ENCODE results near the gene TTL.
"Not testable (repeated sequence)": the region's sequence is repeated elsewhere in the genome, so short reads cannot be mapped to it uniquely, and the experiment has no call there.

DNA sequence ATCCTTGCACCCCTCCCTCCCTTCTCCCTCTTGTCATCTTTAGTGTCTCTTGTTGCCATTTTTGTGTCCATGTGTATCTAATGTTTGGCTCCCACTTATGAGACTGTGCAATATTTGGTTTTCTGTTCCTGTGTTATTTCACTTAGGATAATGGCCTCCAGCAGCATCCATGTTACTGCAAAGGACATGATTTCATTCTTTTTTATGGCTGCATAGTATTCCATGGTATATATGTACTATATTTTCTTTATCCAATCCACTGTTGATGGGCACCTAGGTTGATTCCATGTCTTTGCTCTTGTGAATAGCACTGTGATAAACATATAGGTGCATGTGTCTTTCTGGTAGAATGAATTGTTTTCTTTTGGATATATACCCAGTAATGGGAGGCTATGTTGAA lies 54.7 kb downstream of the TTL start:
- TF ChIP-seq, protein P1, sequence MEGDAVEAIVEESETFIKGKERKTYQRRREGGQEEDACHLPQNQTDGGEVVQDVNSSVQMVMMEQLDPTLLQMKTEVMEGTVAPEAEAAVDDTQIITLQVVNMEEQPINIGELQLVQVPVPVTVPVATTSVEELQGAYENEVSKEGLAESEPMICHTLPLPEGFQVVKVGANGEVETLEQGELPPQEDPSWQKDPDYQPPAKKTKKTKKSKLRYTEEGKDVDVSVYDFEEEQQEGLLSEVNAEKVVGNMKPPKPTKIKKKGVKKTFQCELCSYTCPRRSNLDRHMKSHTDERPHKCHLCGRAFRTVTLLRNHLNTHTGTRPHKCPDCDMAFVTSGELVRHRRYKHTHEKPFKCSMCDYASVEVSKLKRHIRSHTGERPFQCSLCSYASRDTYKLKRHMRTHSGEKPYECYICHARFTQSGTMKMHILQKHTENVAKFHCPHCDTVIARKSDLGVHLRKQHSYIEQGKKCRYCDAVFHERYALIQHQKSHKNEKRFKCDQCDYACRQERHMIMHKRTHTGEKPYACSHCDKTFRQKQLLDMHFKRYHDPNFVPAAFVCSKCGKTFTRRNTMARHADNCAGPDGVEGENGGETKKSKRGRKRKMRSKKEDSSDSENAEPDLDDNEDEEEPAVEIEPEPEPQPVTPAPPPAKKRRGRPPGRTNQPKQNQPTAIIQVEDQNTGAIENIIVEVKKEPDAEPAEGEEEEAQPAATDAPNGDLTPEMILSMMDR (conservative IDR thresholded peaks at IDR 0.05; ENCODE audit: low read depth, low read length), result not testable (repeated sequence)
- TF ChIP-seq EZH2 (IDR thresholded peaks at IDR 0.05; ENCODE audit: low read length, unreplicated experiment), result not testable (repeated sequence)
